ENCODE data around the gene CD151. TPM values are rescaled to one million over a fixed set of nuclear protein-coding genes. Genes with fewer than 3 reads are reported as not detected.

The CD151 gene
- total and polyA plus RNA-seq, 8 donors = 163 to 351 (median 261) TPM

GRCh38 chr11:852762-853161 is 20.0 kb downstream of the CD151 start:
- TF ChIP-seq CTCF (IDR thresholded peaks at IDR 0.05) = no peak
- ATAC-seq = no peak
- no peaks in the 10 kb centered on the region for H3K27me3 ChIP-seq
- H3K36me3 ChIP-seq = no peaks in the 10 kb centered on the region
- H3K4me3 ChIP-seq = no peak overlapping the region
- DNase-seq = no peak
- H3K9me3 ChIP-seq = no peaks in the 10 kb centered on the region
- H3K4me1 ChIP-seq = peaks cover 0 to 16% (median 11%) of the 10 kb centered on the region in 3 donors
- 84 to 87% methylated on average over 14 to 15 of the region's 15 CpGs for WGBS, 2 donors
- FAIRE-seq = no peak
- H3K27ac ChIP-seq = no peak overlapping the region
- intact Hi-C loops (cut with DNase I) = no loop called here

GRCh38 chr11:853682-854448 is 21.1 kb downstream of the CD151 start:
- H3K9me3 ChIP-seq = no peaks in the 10 kb centered on the region
- H3K27me3 ChIP-seq = no peaks in the 10 kb centered on the region
- H3K4me1 ChIP-seq = peaks cover 0 to 8% (median 4%) of the 10 kb centered on the region in 3 donors
- TF ChIP-seq CTCF (IDR thresholded peaks at IDR 0.05) = no peak
- ATAC-seq = no peak
- no peaks in the 10 kb centered on the region for H3K36me3 ChIP-seq
- intact Hi-C loops (cut with DNase I) = no loop called here
- WGBS, 2 donors = 96% methylated on average over 27 of the region's 27 CpGs
- no peak overlapping the region for H3K27ac ChIP-seq
- FAIRE-seq = no peak
- DNase-seq = no peak
- H3K4me3 ChIP-seq = no peak overlapping the region

- intact Hi-C loops (cut with DNase I) = no loop called here
- Histone ChIP-seq H3K27ac (no peak overlapping the region), H3K4me1 (peaks cover 0 to 8% (median 0%) of the 10 kb centered on the region in 3 donors), H3K36me3 (no peaks in the 10 kb centered on the region), H3K9me3 (no peaks in the 10 kb centered on the region), H3K4me3 (no peak overlapping the region), H3K27me3 (no peaks in the 10 kb centered on the region)
- TF ChIP-seq CTCF (IDR thresholded peaks at IDR 0.05) = no peak
- WGBS, 2 donors = 92 to 93% methylated on average over 20 of the region's 20 CpGs
- ATAC-seq (no peak), DNase-seq (no peak), FAIRE-seq (no peak)
These were observed 22.0 kb downstream of the CD151 start for GRCh38 chr11:854601-855329.

- intact Hi-C loops (cut with DNase I) = no loop called here
- DNase-seq (no peak), FAIRE-seq (no peak), ATAC-seq (no peak)
- 90 to 96% methylated on average over 7 of the region's 7 CpGs for WGBS, 2 donors
- no peak for TF ChIP-seq CTCF (IDR thresholded peaks at IDR 0.05)
- H3K9me3 ChIP-seq = no peaks in the 10 kb centered on the region
- H3K4me1 ChIP-seq = peaks cover 0 to 5% (median 0%) of the 10 kb centered on the region in 3 donors
- H3K36me3 ChIP-seq = no peaks in the 10 kb centered on the region
- H3K4me3 ChIP-seq = no peak overlapping the region
- no peak overlapping the region for H3K27ac ChIP-seq
- no peaks in the 10 kb centered on the region for H3K27me3 ChIP-seq
These were observed 22.6 kb downstream of the CD151 start for GRCh38 chr11:855330-855674.

- no peak for FAIRE-seq
- TF ChIP-seq CTCF (IDR thresholded peaks at IDR 0.05) = no peak
- intact Hi-C loops (cut with DNase I) = no loop called here
These were observed 23.0 kb downstream of the CD151 start for GRCh38 chr11:855796-856195.

More at GRCh38 chr11:855796-856195, 23.0 kb downstream of the CD151 start:
- Histone ChIP-seq H3K4me1 (peaks cover 0 to 4% (median 0%) of the 10 kb centered on the region in 3 donors), H3K27ac (no peak overlapping the region), H3K9me3 (no peaks in the 10 kb centered on the region), H3K4me3 (no peak overlapping the region), H3K36me3 (no peaks in the 10 kb centered on the region), H3K27me3 (no peaks in the 10 kb centered on the region)
- DNase-seq (no peak), ATAC-seq (no peak)
- 88 to 91% methylated on average over 12 of the region's 12 CpGs for WGBS, 2 donors
